Transverse colon (tissue), 4 donors: ENCODE results near the gene GABRD. TPM values are rescaled to one million over a fixed set of nuclear protein-coding genes. Genes with fewer than 3 reads are reported as not detected.

Experiments
- DNase-seq: peaks from one replicate; pipeline ENCODE4 v3.0.0-alpha.2; 2019
- H3K27ac ChIP-seq, 4 donors: fragments of 200-600 bp; sonication (generic); 2 replicates each; pipeline ENCODE4 v1.5.1; 2016 to 2018; ENCODE audit warnings: inconsistent platforms in 4 of 4
- H3K27me3 ChIP-seq: fragments of 200-600 bp; sonication (generic); 2 replicates; pipeline ENCODE4 v1.5.1; 2017; ENCODE audit warnings: inconsistent platforms
- H3K36me3 ChIP-seq, 4 donors: fragments of 200-600 bp; sonication (generic); 2 replicates each; pipeline ENCODE4 v1.5.1; 2017 to 2019; ENCODE audit warnings: inconsistent platforms in 4 of 4
- H3K4me1 ChIP-seq, 4 donors: fragments of 200-600 bp; sonication (generic); 2 replicates each; pipeline ENCODE4 v1.5.1; 2017 to 2020; ENCODE audit warnings: inconsistent platforms in 4 of 4
- H3K4me3 ChIP-seq, 4 donors: fragments of 200-600 bp; sonication (generic); 1 replicate in 1 of 4; 2 replicates in 3 of 4; pipeline versions ENCODE4 v1.5.1 to v1.6.1; 2017 to 2019; ENCODE audit warnings: inconsistent platforms in 4 of 4
- H3K9me3 ChIP-seq, 2 donors: fragments of 200-600 bp; sonication (generic); 2 replicates each; pipeline ENCODE4 v1.5.1; 2017 to 2019; ENCODE audit warnings: inconsistent platforms in 2 of 2
- EP300 ChIP-seq: sonication (generic); formaldehyde crosslinking; IDR thresholded peaks from one replicate; pipeline ENCODE4 v1.6.1; 2017; ENCODE audit warnings: antibody characterized with exemption, low read depth
- POLR2A ChIP-seq: fragments of 450-650 bp; IDR thresholded peaks from one replicate; pipeline ENCODE4 v1.6.1; 2016; ENCODE audit warnings: antibody characterized with exemption, mild to moderate bottlenecking, moderate library complexity
- POLR2AphosphoS5 ChIP-seq, 3 donors: sonication (generic); formaldehyde crosslinking; IDR thresholded peaks; one replicate each; pipeline ENCODE4 v1.6.1; 2016; ENCODE audit warnings: antibody characterized with exemption in 3 of 3
- WGBS, 2 donors: methylation state at CpG; one replicate each; pipeline ENCODE4 v1.1.5; 2018; ENCODE audit warnings: low coverage in 1 of 2; 5-methylcytosine and 5-hydroxymethylcytosine counted together
- in situ Hi-C, 4 donors: fragments of 200-750 bp; cut with MboI; loops; one replicate each; pipeline versions ENCODE4 v1.15.0 to v1.15.1; 2017; ENCODE audit warnings: low sequenced_read_pairs in 3 of 4, low pct_ligation_motif_present in 1 of 4, low pct_unique_long_range_greater_than_20kb in 1 of 4
- intact Hi-C: fragments of 100-400 bp; cut with DNase I; formaldehyde crosslinking; loops from one replicate; pipeline ENCODE4 v1.15.1; 2023; ENCODE audit warnings: low total_unique reads
- total RNA-seq, 4 donors: library from RNA; depleted of rRNA; stranded (reverse); fragments of >200 nt; gene quantifications; one replicate each; pipeline ENCODE4 v1.1.0, GENCODE V29; 2016
- TF ChIP-seq, protein P1 (sequence below), 5 experiments: fragments of 200-600 bp in 3 of 5; fragments of 450-650 bp in 2 of 5; sonication (generic) in 3 of 5; IDR thresholded peaks; 1 replicate in 2 of 5; 2 replicates in 3 of 5; pipeline ENCODE4 v1.5.1; 2016 to 2017; ENCODE audit warnings: antibody characterized with exemption in 5 of 5, inconsistent platforms in 3 of 5, mild to moderate bottlenecking in 2 of 5, moderate library complexity in 1 of 5

GABRD gene
- total RNA-seq, 4 donors from 2014 or later: not detected

GRCh38 chr1:2018217-2019171, 651 bp upstream of the GABRD start:
- H3K27ac ChIP-seq: no peak overlapping the region
- H3K36me3 ChIP-seq: no peaks in the 10 kb centered on the region
- TF ChIP-seq EP300 (no peak), POLR2A (no peak), POLR2AphosphoS5 (IDR thresholded peaks at IDR 0.05) (no peak)
- TF ChIP-seq, protein P1, sequence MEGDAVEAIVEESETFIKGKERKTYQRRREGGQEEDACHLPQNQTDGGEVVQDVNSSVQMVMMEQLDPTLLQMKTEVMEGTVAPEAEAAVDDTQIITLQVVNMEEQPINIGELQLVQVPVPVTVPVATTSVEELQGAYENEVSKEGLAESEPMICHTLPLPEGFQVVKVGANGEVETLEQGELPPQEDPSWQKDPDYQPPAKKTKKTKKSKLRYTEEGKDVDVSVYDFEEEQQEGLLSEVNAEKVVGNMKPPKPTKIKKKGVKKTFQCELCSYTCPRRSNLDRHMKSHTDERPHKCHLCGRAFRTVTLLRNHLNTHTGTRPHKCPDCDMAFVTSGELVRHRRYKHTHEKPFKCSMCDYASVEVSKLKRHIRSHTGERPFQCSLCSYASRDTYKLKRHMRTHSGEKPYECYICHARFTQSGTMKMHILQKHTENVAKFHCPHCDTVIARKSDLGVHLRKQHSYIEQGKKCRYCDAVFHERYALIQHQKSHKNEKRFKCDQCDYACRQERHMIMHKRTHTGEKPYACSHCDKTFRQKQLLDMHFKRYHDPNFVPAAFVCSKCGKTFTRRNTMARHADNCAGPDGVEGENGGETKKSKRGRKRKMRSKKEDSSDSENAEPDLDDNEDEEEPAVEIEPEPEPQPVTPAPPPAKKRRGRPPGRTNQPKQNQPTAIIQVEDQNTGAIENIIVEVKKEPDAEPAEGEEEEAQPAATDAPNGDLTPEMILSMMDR (IDR thresholded peaks at IDR 0.05): no peak
- H3K9me3 ChIP-seq: no peaks in the 10 kb centered on the region
- WGBS, 2 donors: 20 to 28% methylated on average over 3 to 27 of the region's 48 CpGs
- H3K4me1 ChIP-seq: peaks cover 0 to 7% (median 4%) of the 10 kb centered on the region in 4 donors
- in situ Hi-C loops (no loop called here), intact Hi-C loops (no loop called here)
- H3K27me3 ChIP-seq: peaks cover 98% of the 10 kb centered on the region
- H3K4me3 ChIP-seq: no peak overlapping the region
- DNase-seq: no peak

GRCh38 chr1:2019571-2020309, 595 bp downstream of the GABRD start:
- DNase-seq: no peak
- Histone ChIP-seq H3K4me1 (peaks cover 0 to 7% (median 4%) of the 10 kb centered on the region in 4 donors), H3K4me3 (peak overlapping the region in 2 of 4 donors; percentile 26 to 32), H3K27me3 (peaks cover 96% of the 10 kb centered on the region), H3K9me3 (no peaks in the 10 kb centered on the region), H3K36me3 (no peaks in the 10 kb centered on the region), H3K27ac (no peak overlapping the region)
- intact Hi-C loops (loop anchor here (10.0 kb wide), 1 partner anchor 65 kb away; no protein-coding TSS in a partner anchor), in situ Hi-C loops (no loop called here)
- TF ChIP-seq POLR2A (no peak), EP300 (no peak), POLR2AphosphoS5 (IDR thresholded peaks at IDR 0.05) (no peak)
- TF ChIP-seq, protein P1 (IDR thresholded peaks at IDR 0.05): no peak
- 19% methylated on average over 39 of the region's 61 CpGs; no CpG with 5 or more reads in 1 of the 2 donors for WGBS, 2 donors

DNA sequence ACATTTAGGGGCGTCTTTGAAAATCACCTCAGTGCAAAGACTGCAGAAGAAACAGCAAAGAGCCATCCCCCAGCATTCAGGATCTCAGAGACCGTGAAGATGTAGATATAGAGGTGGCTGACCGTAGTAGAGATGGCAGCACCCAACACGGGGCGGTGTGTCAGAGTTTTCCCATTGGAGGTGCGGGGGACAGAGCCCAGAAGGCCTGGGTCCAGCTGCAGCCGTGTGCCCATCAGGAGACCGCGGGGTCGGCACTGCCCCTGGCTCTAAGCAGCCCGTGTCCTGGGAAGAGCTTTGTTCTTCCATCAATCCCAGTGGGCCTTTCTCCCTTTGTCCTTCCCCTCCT, 1.1 kb downstream of the GABRD start:
- in situ Hi-C loops: no loop called here
- H3K36me3 ChIP-seq: no peaks in the 10 kb centered on the region
- H3K4me3 ChIP-seq: no peak overlapping the region
- no peak for DNase-seq
- intact Hi-C loops: loop anchor here (10.0 kb wide), 1 partner anchor 65 kb away; no protein-coding TSS in a partner anchor
- no peaks in the 10 kb centered on the region for H3K9me3 ChIP-seq
- WGBS, 2 donors: 83% methylated on average over 11 of the region's 11 CpGs; no CpG with 5 or more reads in 1 of the 2 donors
- TF ChIP-seq EP300: no peak
- TF ChIP-seq, protein P1 (IDR thresholded peaks at IDR 0.05): no peak
- no peak for TF ChIP-seq POLR2AphosphoS5 (IDR thresholded peaks at IDR 0.05)
- no peak for TF ChIP-seq POLR2A
- peaks cover 0 to 7% (median 4%) of the 10 kb centered on the region in 4 donors for H3K4me1 ChIP-seq
- no peak overlapping the region for H3K27ac ChIP-seq
- H3K27me3 ChIP-seq: peaks cover 95% of the 10 kb centered on the region

GRCh38 chr1:2021550-2021949, 2.4 kb downstream of the GABRD start:
- no peaks in the 10 kb centered on the region for H3K36me3 ChIP-seq
- intact Hi-C loops: loop anchor here (10.0 kb wide), 1 partner anchor 67 kb away; no protein-coding TSS in a partner anchor
- peaks cover 82% of the 10 kb centered on the region for H3K27me3 ChIP-seq
- WGBS, 2 donors: 94% methylated on average over 25 of the region's 25 CpGs; no CpG with 5 or more reads in 1 of the 2 donors
- no peaks in the 10 kb centered on the region for H3K9me3 ChIP-seq
- peaks cover 0 to 7% (median 4%) of the 10 kb centered on the region in 4 donors for H3K4me1 ChIP-seq
- no peak overlapping the region for H3K4me3 ChIP-seq
- no peak for DNase-seq
- no peak overlapping the region for H3K27ac ChIP-seq
- no peak for TF ChIP-seq EP300
- TF ChIP-seq, protein P1 (IDR thresholded peaks at IDR 0.05): no peak
- TF ChIP-seq POLR2A: no peak
- TF ChIP-seq POLR2AphosphoS5 (IDR thresholded peaks at IDR 0.05): no peak
- in situ Hi-C loops: no loop called here
